Stimulated activated CD4-positive, alpha-beta T cell treated with anti-CD3 and anti-CD28 coated beads, Interleukin-2, amount 100 ng/mL, for 48 hours (primary cell): Measurements from ENCODE around the gene GRAP.
"Not testable (repeated sequence)": the region's sequence is repeated elsewhere in the genome, so short reads cannot be mapped to it uniquely, and the experiment has no call there.

Source experiments
- DNase-seq, 2 donors: peaks; one replicate each; pipeline ENCODE4 v3.0.0-alpha.2; 2020

The GRAP gene

GRCh38 chr17:19041871-19042270 is 4.9 kb downstream of the GRAP start:
- DNase-seq = not testable (repeated sequence)

GRCh38 chr17:19040350-19040749 is 6.4 kb downstream of the GRAP start:
- DNase-seq = not testable (repeated sequence)

GRCh38 chr17:19038730-19039129 is 8.0 kb downstream of the GRAP start:
- not testable (repeated sequence) for DNase-seq

GRCh38 chr17:19038007-19038406 is 8.8 kb downstream of the GRAP start:
- not testable (repeated sequence) for DNase-seq

GRCh38 chr17:19037547-19037946 is 9.2 kb downstream of the GRAP start:
- not testable (repeated sequence) for DNase-seq

- DNase-seq = not testable (repeated sequence)
Measured at GRCh38 chr17:19036186-19036585, 10.6 kb downstream of the GRAP start.

- DNase-seq = not testable (repeated sequence)
Measured at GRCh38 chr17:19032377-19032988, 14.3 kb downstream of the GRAP start.

- DNase-seq = peak; percentile 41 to 59
Measured at GRCh38 chr17:19031729-19032128, 15.0 kb downstream of the GRAP start.

- not testable (repeated sequence) for DNase-seq
Measured at GRCh38 chr17:19030771-19031449, 15.8 kb downstream of the GRAP start.

GRCh38 chr17:19029740-19030139 is 17.0 kb downstream of the GRAP start:
- not testable (repeated sequence) for DNase-seq

GRCh38 chr17:19028671-19029070 is 18.1 kb downstream of the GRAP start:
- not testable (repeated sequence) for DNase-seq

GRCh38 chr17:19024101-19025078 is 22.4 kb downstream of the GRAP start:
- no peak for DNase-seq

- DNase-seq = no peak
Measured at GRCh38 chr17:19023209-19023999, 23.4 kb downstream of the GRAP start.

GRCh38 chr17:19022747-19023146 is 24.0 kb downstream of the GRAP start:
- DNase-seq = no peak

- no peak for DNase-seq
Measured at GRCh38 chr17:19022128-19022527, 24.6 kb downstream of the GRAP start.

- peak; percentile 40 to 45 for DNase-seq
Measured at GRCh38 chr17:19021622-19022083, 25.1 kb downstream of the GRAP start.

- DNase-seq = not testable (repeated sequence)
Measured at GRCh38 chr17:19021011-19021621, 25.6 kb downstream of the GRAP start.

GRCh38 chr17:19020016-19020415 is 26.7 kb downstream of the GRAP start:
- DNase-seq = no peak

GRCh38 chr17:19019041-19019941 is 27.5 kb downstream of the GRAP start:
- no peak for DNase-seq

- DNase-seq = no peak
Measured at GRCh38 chr17:19018600-19018950, 28.2 kb downstream of the GRAP start.
